Measurements from ENCODE around the gene SGMS1. TPM values are rescaled to one million over a fixed set of nuclear protein-coding genes. Genes with fewer than 3 reads are reported as not detected.

Gene SGMS1
- total and polyA plus RNA-seq, 2 donors (not counting 3 experiments of a cell fraction or from before 2014, with no cell fraction given), result 9.7 to 23.7 TPM

GRCh38 chr10:50605269-50605950 is 18.3 kb downstream of the SGMS1 start:
- no peaks in the 10 kb centered on the region for H3K9me3 ChIP-seq (replicated peaks; ENCODE audit: control insufficient read depth, insufficient read depth, low read length)
- ChIA-PET POLR2A (interaction anchor here (1.0 kb wide), 1 partner anchor 19 kb away, joined by 3 read pairs; no protein-coding TSS in a partner anchor), CTCF (interaction anchor here (0.7 to 3.3 kb wide), 7 partner anchors 13 to 238 kb away, joined by 3 to 24 read pairs (median 4); partner anchors contain the start of gene SGMS1)
- TF ChIP-seq POLR2A (IDR thresholded peaks at IDR 0.05; ENCODE audit: low read depth, low read length), result no peak
- DNase-seq (ENCODE audit: low read depth, low spot score), result peak; percentile 84
- H4K20me1 ChIP-seq (replicated peaks; ENCODE audit: control insufficient read depth, extremely low read depth, insufficient read depth, low read length), result no peaks in the 10 kb centered on the region
- BruUV-seq (replicated peaks), result no TSS peak
- H3K4me1 ChIP-seq (ENCODE audit: control insufficient read depth, extremely low read depth, insufficient read depth, low read length), result peaks cover 33% of the 10 kb centered on the region
- H3K79me2 ChIP-seq (ENCODE audit: control insufficient read depth, insufficient read depth, low read length), result peaks cover 10% of the 10 kb centered on the region
- H3K9me1 ChIP-seq (replicated peaks; ENCODE audit: control insufficient read depth, extremely low read depth, insufficient read depth, low read length), result no peaks in the 10 kb centered on the region
- H3K4me3 ChIP-seq (replicated peaks in 1 of 3; ENCODE audit: insufficient read depth in 1 of 3, low read depth in 1 of 3, low read length in 3 of 3), result no peak overlapping the region
- FAIRE-seq, result peak; percentile 82
- H3K4me2 ChIP-seq (ENCODE audit: insufficient read depth, low read length), result peak overlapping the region; percentile 19
- dilution Hi-C loops (cut with MboI; ENCODE audit: extremely low pct_ligation_motif_present, low sequenced_read_pairs), result no loop called here
- H3K36me3 ChIP-seq (ENCODE audit: control insufficient read depth in 2 of 2, extremely low read depth in 1 of 2, insufficient read depth in 2 of 2, low read length in 2 of 2), result no peaks in the 10 kb centered on the region
- H3K27ac ChIP-seq (ENCODE audit: insufficient read depth, low read depth, low read length), result peak overlapping the region; percentile 39
- H2AFZ ChIP-seq (ENCODE audit: low read depth, low read length), result no peak overlapping the region
- no peak overlapping the region for H3K9ac ChIP-seq (replicated peaks; ENCODE audit: extremely low read depth, insufficient read depth, low read length)
- intact Hi-C loops (cut with micrococcal nuclease), result no loop called here
- H3K27me3 ChIP-seq (ENCODE audit: control insufficient read depth in 2 of 2, insufficient read depth in 2 of 2, low read length in 2 of 2), result no peaks in the 10 kb centered on the region

- DNase-seq (ENCODE audit: low read depth, low spot score) (peak; percentile 78), FAIRE-seq (peak; percentile 76)
- Histone ChIP-seq H3K9me3 (replicated peaks; ENCODE audit: control insufficient read depth, insufficient read depth, low read length) (no peaks in the 10 kb centered on the region), H3K36me3 (ENCODE audit: control insufficient read depth in 2 of 2, extremely low read depth in 1 of 2, insufficient read depth in 2 of 2, low read length in 2 of 2) (no peaks in the 10 kb centered on the region), H3K27me3 (ENCODE audit: control insufficient read depth in 2 of 2, insufficient read depth in 2 of 2, low read length in 2 of 2) (no peaks in the 10 kb centered on the region), H3K4me1 (ENCODE audit: control insufficient read depth, extremely low read depth, insufficient read depth, low read length) (peaks cover 33% of the 10 kb centered on the region), H3K9ac (replicated peaks; ENCODE audit: extremely low read depth, insufficient read depth, low read length) (no peak overlapping the region), H3K9me1 (replicated peaks; ENCODE audit: control insufficient read depth, extremely low read depth, insufficient read depth, low read length) (no peaks in the 10 kb centered on the region), H3K4me2 (ENCODE audit: insufficient read depth, low read length) (peak overlapping the region; percentile 64), H4K20me1 (replicated peaks; ENCODE audit: control insufficient read depth, extremely low read depth, insufficient read depth, low read length) (no peaks in the 10 kb centered on the region), H2AFZ (ENCODE audit: low read depth, low read length) (peak overlapping the region; percentile 4), H3K4me3 (replicated peaks in 1 of 3; ENCODE audit: insufficient read depth in 1 of 3, low read depth in 1 of 3, low read length in 3 of 3) (no peak overlapping the region), H3K27ac (ENCODE audit: insufficient read depth, low read depth, low read length) (peak overlapping the region; percentile 39), H3K79me2 (ENCODE audit: control insufficient read depth, insufficient read depth, low read length) (peaks cover 10% of the 10 kb centered on the region)
- TF ChIP-seq GATA2 (IDR thresholded peaks at IDR 0.05; ENCODE audit: insufficient read depth, insufficient read length, low read depth, low read length) (peak; percentile 56), MAX (IDR thresholded peaks at IDR 0.05; ENCODE audit: insufficient read depth, insufficient read length) (no peak)
- dilution Hi-C loops (cut with MboI; ENCODE audit: extremely low pct_ligation_motif_present, low sequenced_read_pairs) (no loop called here), intact Hi-C loops (cut with micrococcal nuclease) (loop anchor here (1.0 kb wide), 1 partner anchor 17 kb away; no protein-coding TSS in a partner anchor)
- POLR2A ChIA-PET, result interaction anchor here (1.0 kb wide), 1 partner anchor 20 kb away, joined by 3 read pairs; no protein-coding TSS in a partner anchor
- CTCF ChIA-PET, result interaction anchor here (0.7 to 3.3 kb wide), 7 partner anchors 13 to 237 kb away, joined by 3 to 24 read pairs (median 4); partner anchors contain the start of gene SGMS1
- BruUV-seq (replicated peaks), result no TSS peak
Observed at GRCh38 chr10:50604809-50605208, 18.9 kb downstream of the SGMS1 start.

All from endothelial cell of umbilical vein (primary cell).